IMR-90 (cell line): ENCODE results near the gene NAT10. TPM values are rescaled to one million over a fixed set of nuclear protein-coding genes. Genes with fewer than 3 reads are reported as not detected.

Source experiments
- ATAC-seq: fragments of 200-7000 bp; cut with Tn5 transposase; 2 replicates; pipeline ENCODE4 v1.9.1; 2020; ENCODE audit warnings: low read depth, mild to moderate bottlenecking, moderate library complexity
- BruUV-seq: library from RNA; stranded (reverse); fragments of 400-500 nt; replicated peaks from 2 replicates; lab custom pipeline; 2021; lab: Mats Ljungman, UMichigan
- CTCF ChIA-PET: fragments of 300-600 bp; formaldehyde crosslinking; extraction: SDS; loops from one replicate; lab custom pipeline; 2021; ENCODE audit warnings: antibody characterized with exemption; lab: Yijun Ruan, JAX
- POLR2A ChIA-PET: fragments of 300-600 bp; sonication (Branson Sonifier 250); formaldehyde crosslinking; loops from one replicate; lab custom pipeline; 2022; ENCODE audit warnings: antibody characterized with exemption; ENCODE audit not compliant: unreplicated experiment; lab: Charles Lee
- DNase-seq: peaks from one replicate; pipeline ENCODE4 v3.0.0; 2013
- H2AFZ ChIP-seq: replicated peaks from 2 replicates; pipeline ENCODE3; 2013; ENCODE audit warnings: low read length, mild to moderate bottlenecking; ENCODE audit not compliant: poor library complexity
- H2AK5ac ChIP-seq: 2 replicates; pipeline ENCODE4 v1.6.1; 2013; ENCODE audit warnings: low read depth, low read length, inconsistent platforms
- H2AK9ac ChIP-seq: replicated peaks from 2 replicates; pipeline ENCODE3; 2013; ENCODE audit warnings: mild to moderate bottlenecking, low read depth, low read length, moderate library complexity; ENCODE audit not compliant: poor library complexity
- H2BK120ac ChIP-seq: 2 replicates; pipeline ENCODE4 v1.6.1; 2013; ENCODE audit warnings: low read depth, low read length, inconsistent platforms
- H2BK15ac ChIP-seq: 3 replicates; pipeline ENCODE4 v1.6.1; 2013; ENCODE audit warnings: low read depth, low read length, inconsistent platforms
- H2BK20ac ChIP-seq: 2 replicates; pipeline ENCODE4 v1.6.1; 2013; ENCODE audit warnings: low read depth, mild to moderate bottlenecking, inconsistent platforms, low read length, moderate library complexity
- H2BK5ac ChIP-seq: 2 replicates; pipeline ENCODE4 v1.6.1; 2013; ENCODE audit warnings: mild to moderate bottlenecking, low read depth, low read length, inconsistent platforms; ENCODE audit not compliant: poor library complexity, severe bottlenecking
- H3K14ac ChIP-seq: replicated peaks from 2 replicates; pipeline ENCODE4 v1.6.1; 2013; ENCODE audit warnings: low read depth, low read length, inconsistent platforms
- H3K18ac ChIP-seq: 2 replicates; pipeline ENCODE4 v1.6.1; 2013; ENCODE audit warnings: low read depth, low read length, control low read depth
- H3K23ac ChIP-seq: 2 replicates; pipeline ENCODE4 v1.6.1; 2013; ENCODE audit warnings: low read depth, low read length, inconsistent platforms
- H3K27ac ChIP-seq: 2 replicates; pipeline ENCODE4 v1.5.1; 2013; ENCODE audit warnings: mild to moderate bottlenecking, control low read depth, low read length; ENCODE audit not compliant: insufficient read depth
- H3K27me3 ChIP-seq: 2 replicates; pipeline ENCODE4 v1.6.1; 2013; ENCODE audit warnings: low read length; ENCODE audit not compliant: control insufficient read depth, insufficient read depth
- H3K36me3 ChIP-seq: 2 replicates; pipeline ENCODE4 v1.6.1; 2013; ENCODE audit warnings: low read length, mixed read lengths; ENCODE audit not compliant: control insufficient read depth, insufficient read depth
- H3K4ac ChIP-seq: 2 replicates; pipeline ENCODE4 v1.6.1; 2013; ENCODE audit warnings: low read depth, low read length, inconsistent platforms
- H3K4me1 ChIP-seq: 2 replicates; pipeline ENCODE4 v1.6.1; 2013; ENCODE audit warnings: low read length, mixed read lengths; ENCODE audit not compliant: control insufficient read depth, insufficient read depth
- H3K4me2 ChIP-seq: 2 replicates; pipeline ENCODE4 v1.6.1; 2013; ENCODE audit warnings: low read depth, mild to moderate bottlenecking, control low read depth, low read length, moderate library complexity
- H3K4me3 ChIP-seq: 2 replicates; pipeline ENCODE4 v1.5.1; 2013; ENCODE audit warnings: low read depth, mild to moderate bottlenecking, control low read depth, low read length, moderate library complexity; ENCODE audit not compliant: insufficient read depth
- H3K56ac ChIP-seq: 2 replicates; pipeline ENCODE4 v1.6.1; 2013; ENCODE audit warnings: low read length, inconsistent platforms; ENCODE audit not compliant: insufficient read depth; ENCODE audit errors: extremely low read depth
- H3K79me1 ChIP-seq, 2 experiments: 2 replicates each; pipeline ENCODE4 v1.6.1; 2013; ENCODE audit warnings: low read length in 2 of 2, inconsistent platforms in 1 of 2, low read depth in 1 of 2
- H3K9ac ChIP-seq: 2 replicates; pipeline ENCODE4 v1.6.1; 2013; ENCODE audit warnings: low read depth, low read length, control low read depth
- H3K9me1 ChIP-seq: 2 replicates; pipeline ENCODE4 v1.6.1; 2013; ENCODE audit warnings: low read length, inconsistent platforms; ENCODE audit not compliant: insufficient read depth
- H3K9me3 ChIP-seq: 2 replicates; pipeline ENCODE4 v1.6.1; 2013; ENCODE audit warnings: low read length; ENCODE audit not compliant: control insufficient read depth, insufficient read depth
- H4K20me1 ChIP-seq: 2 replicates; pipeline ENCODE4 v1.6.1; 2013; ENCODE audit warnings: low read length, inconsistent platforms; ENCODE audit not compliant: insufficient read depth
- H4K5ac ChIP-seq: 2 replicates; pipeline ENCODE4 v1.6.1; 2013; ENCODE audit warnings: mild to moderate bottlenecking, low read depth, low read length, control low read depth
- H4K8ac ChIP-seq, 2 experiments: 2 replicates each; pipeline ENCODE4 v1.6.1; 2013; ENCODE audit warnings: low read depth in 2 of 2, low read length in 2 of 2, control low read depth in 1 of 2, inconsistent platforms in 1 of 2
- H4K91ac ChIP-seq: 2 replicates; pipeline ENCODE4 v1.6.1; 2013; ENCODE audit warnings: low read depth, low read length, inconsistent platforms; ENCODE audit not compliant: insufficient read depth
- BHLHE40 ChIP-seq: fragments of 150-350 bp; IDR thresholded peaks from 2 replicates; pipeline ENCODE4 v1.6.1; 2016; ENCODE audit warnings: mild to moderate bottlenecking, low read depth, low read length
- CEBPB ChIP-seq: IDR thresholded peaks from 2 replicates; pipeline ENCODE4 v1.6.1; 2012; ENCODE audit warnings: low read depth, low read length, improper control_type of control experiment
- FOS ChIP-seq: fragments of 150-350 bp; IDR thresholded peaks from 2 replicates; pipeline ENCODE4 v1.6.1; 2016; ENCODE audit warnings: low read depth, low read length
- RCOR1 ChIP-seq: IDR thresholded peaks from 2 replicates; pipeline ENCODE4 v1.6.1; 2012; ENCODE audit warnings: mild to moderate bottlenecking, low read length, improper control_type of control experiment; ENCODE audit not compliant: insufficient replicate concordance
- RFX5 ChIP-seq: IDR thresholded peaks from 2 replicates; pipeline ENCODE4 v1.8.0; 2012; ENCODE audit warnings: low read depth, mild to moderate bottlenecking, low read length, moderate library complexity
- WGBS, 2 experiments: methylation state at CpG; one replicate each; pipeline versions ENCODE4 v1.1.5 to v1.1.7; 2013; ENCODE audit warnings: missing lambda C conversion rate in 2 of 2; ENCODE audit not compliant: insufficient read length in 1 of 2; ENCODE audit errors: extremely low coverage in 2 of 2; 5-methylcytosine and 5-hydroxymethylcytosine counted together
- dilution Hi-C: fragments of 300-500 bp; cut with HindIII; formaldehyde crosslinking; loops from one replicate; pipeline ENCODE4 v1.14.3; 2018; ENCODE audit warnings: low sequenced_read_pairs; ENCODE audit not compliant: unreplicated experiment
- in situ Hi-C: fragments of 300-500 bp; cut with MboI; formaldehyde crosslinking; loops from 3 replicates; pipeline ENCODE4 v1.14.3; 2019; ENCODE audit warnings: low sequenced_read_pairs, inconsistent platforms, mixed read lengths
- intact Hi-C: fragments of 100-400 bp; cut with micrococcal nuclease; formaldehyde crosslinking; loops from 2 replicates; pipeline ENCODE4 v1.10.0; 2022
- polyA plus RNA-seq, 3 experiments: library from polyadenylated mRNA; depleted of rRNA; stranded (reverse); fragments of >200 nt; gene quantifications; 2 replicates each; pipeline ENCODE4 v1.2.3, GENCODE V29; 2012; ENCODE audit warnings: low replicate concordance in 1 of 3
- total RNA-seq: library from RNA; depleted of rRNA; stranded (reverse); fragments of >200 nt; gene quantifications from 2 replicates; pipeline ENCODE4 v1.2.3, GENCODE V29; 2012
- TF ChIP-seq, protein P1 (sequence below): conservative IDR thresholded peaks from 2 replicates; pipeline ENCODE4 v1.5.1; 2012; ENCODE audit warnings: mild to moderate bottlenecking, low read depth, low read length, improper control_type of control experiment

NAT10 gene
- total and polyA plus RNA-seq, 2 of the 4 experiments (the other 2 are of a cell fraction): 28.1 to 34.8 TPM

DNA sequence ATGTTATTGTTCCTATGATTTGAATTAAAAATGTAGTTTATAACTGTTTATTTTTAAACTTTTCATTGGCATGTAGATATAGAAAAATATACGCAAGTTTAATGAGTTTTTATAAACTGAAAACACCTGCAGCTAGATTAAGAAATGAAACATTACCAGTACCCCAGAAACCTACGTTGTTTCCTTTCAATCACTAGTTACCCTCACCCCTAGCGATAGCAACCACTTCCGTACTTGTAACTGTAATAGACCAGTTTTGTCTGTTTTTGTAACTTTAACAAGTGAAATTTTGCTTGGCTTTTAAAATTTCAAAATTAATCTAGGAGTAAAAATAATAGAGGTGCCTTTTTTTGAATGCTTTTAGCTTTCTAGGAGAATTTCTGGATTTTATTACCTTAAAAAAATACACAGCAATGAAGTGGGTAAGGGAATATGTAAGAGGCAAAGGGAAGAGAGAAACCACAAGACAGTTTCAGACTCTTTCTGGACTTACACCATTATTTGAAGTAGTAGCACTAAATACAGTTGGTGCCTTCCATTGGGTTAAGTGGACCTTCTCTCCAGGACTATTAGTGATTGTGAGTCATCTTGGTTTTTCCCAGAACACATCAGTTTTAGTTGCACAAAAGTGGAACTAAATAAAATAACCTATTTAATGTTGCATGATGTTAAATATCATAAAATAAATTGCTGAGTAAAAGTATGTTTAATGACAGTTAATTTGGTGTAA lies 18.7 kb upstream of the NAT10 start:
- in situ Hi-C loops (no loop called here), dilution Hi-C loops (no loop called here), intact Hi-C loops (no loop called here)
- no peak overlapping the region for H3K23ac ChIP-seq
- no peak overlapping the region for H2AFZ ChIP-seq
- no peaks in the 10 kb centered on the region for H3K9me3 ChIP-seq
- no peak overlapping the region for H3K56ac ChIP-seq
- TF ChIP-seq RFX5 (no peak), FOS (no peak), CEBPB (no peak), BHLHE40 (no peak), RCOR1 (no peak)
- TF ChIP-seq, protein P1, sequence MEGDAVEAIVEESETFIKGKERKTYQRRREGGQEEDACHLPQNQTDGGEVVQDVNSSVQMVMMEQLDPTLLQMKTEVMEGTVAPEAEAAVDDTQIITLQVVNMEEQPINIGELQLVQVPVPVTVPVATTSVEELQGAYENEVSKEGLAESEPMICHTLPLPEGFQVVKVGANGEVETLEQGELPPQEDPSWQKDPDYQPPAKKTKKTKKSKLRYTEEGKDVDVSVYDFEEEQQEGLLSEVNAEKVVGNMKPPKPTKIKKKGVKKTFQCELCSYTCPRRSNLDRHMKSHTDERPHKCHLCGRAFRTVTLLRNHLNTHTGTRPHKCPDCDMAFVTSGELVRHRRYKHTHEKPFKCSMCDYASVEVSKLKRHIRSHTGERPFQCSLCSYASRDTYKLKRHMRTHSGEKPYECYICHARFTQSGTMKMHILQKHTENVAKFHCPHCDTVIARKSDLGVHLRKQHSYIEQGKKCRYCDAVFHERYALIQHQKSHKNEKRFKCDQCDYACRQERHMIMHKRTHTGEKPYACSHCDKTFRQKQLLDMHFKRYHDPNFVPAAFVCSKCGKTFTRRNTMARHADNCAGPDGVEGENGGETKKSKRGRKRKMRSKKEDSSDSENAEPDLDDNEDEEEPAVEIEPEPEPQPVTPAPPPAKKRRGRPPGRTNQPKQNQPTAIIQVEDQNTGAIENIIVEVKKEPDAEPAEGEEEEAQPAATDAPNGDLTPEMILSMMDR: no peak
- WGBS, 2 experiments: no CpG with 5 or more reads among the region's 4 CpGs
- no peak overlapping the region for H2BK20ac ChIP-seq
- H3K36me3 ChIP-seq: peaks cover 65% of the 10 kb centered on the region
- ChIA-PET POLR2A (no interaction called here), CTCF (no interaction called here)
- ATAC-seq (no peak), DNase-seq (peak; percentile 70)
- H4K91ac ChIP-seq: no peak overlapping the region
- H3K4me3 ChIP-seq: no peak overlapping the region
- H2BK15ac ChIP-seq: no peak overlapping the region
- H3K4ac ChIP-seq: no peak overlapping the region
- no peak overlapping the region for H3K27ac ChIP-seq
- no peak overlapping the region for H3K14ac ChIP-seq
- no peak overlapping the region for H2BK5ac ChIP-seq
- BruUV-seq: no TSS peak
- H3K27me3 ChIP-seq: no peaks in the 10 kb centered on the region
- H4K20me1 ChIP-seq: peaks cover 3% of the 10 kb centered on the region; the same call in 1 of the 2 replicates
- H4K8ac ChIP-seq: no peak overlapping the region
- no peak overlapping the region for H4K5ac ChIP-seq
- H3K79me1 ChIP-seq: peaks cover 27 to 57% of the 10 kb centered on the region in 2 experiments
- no peak overlapping the region for H3K4me2 ChIP-seq
- no peak overlapping the region for H2AK9ac ChIP-seq
- no peak overlapping the region for H2AK5ac ChIP-seq
- no peaks in the 10 kb centered on the region for H3K4me1 ChIP-seq
- no peak overlapping the region for H2BK120ac ChIP-seq
- H3K18ac ChIP-seq: no peak overlapping the region
- no peak overlapping the region for H3K9ac ChIP-seq
- H3K9me1 ChIP-seq: no peaks in the 10 kb centered on the region
